Measurements from ENCODE around the gene MERTK.
"Not testable (repeated sequence)": the region's sequence is repeated elsewhere in the genome, so short reads cannot be mapped to it uniquely, and the experiment has no call there.

MERTK gene

DNA sequence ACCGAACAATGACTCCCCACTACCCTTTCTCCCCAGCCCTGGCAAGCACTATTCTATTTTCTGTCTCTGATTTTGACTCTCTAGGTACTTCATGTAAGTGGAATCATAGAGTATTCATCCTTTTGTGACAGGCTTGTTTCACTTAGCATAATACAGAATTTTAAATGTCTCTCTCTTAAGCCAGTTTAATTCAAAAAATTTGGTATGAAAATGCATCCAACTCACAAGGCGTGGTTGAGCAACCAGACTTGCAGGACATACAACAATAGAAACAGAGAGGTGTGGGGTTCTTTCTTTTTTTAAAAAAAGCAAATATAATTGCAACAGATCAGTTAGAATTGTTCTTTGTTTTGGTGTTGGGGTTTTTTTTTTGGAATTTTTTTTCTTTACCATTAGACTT lies 109.1 kb downstream of the MERTK start:
- no peak for DNase-seq (ENCODE audit: low read depth in 3 of 3, low spot score in 1 of 3)

DNA sequence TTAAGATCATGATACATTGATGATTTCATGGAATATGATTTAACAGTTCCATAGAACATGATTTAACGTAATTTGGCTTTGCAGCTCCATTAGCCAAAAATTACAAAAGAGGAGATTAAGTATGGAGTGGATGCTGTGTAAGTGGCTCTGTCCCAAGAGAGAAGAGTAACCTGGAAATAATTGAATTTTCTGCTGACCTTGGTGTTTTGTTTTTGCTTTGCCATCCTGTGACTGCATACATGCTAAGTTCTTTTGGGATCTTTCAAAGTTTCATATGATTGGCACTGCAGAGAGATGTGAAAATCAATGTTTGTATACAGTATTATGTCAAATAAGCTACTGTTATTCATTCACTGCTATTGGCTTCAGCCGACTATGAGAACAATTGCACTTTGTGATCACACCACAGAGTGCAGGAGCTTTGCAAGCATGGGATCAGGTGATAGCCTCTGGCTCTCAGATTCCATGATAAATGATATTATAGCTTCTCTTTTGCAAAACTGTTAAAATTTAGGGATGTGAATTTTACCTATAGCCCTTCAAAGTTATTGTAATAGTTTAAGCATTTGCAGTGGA lies 110.6 kb downstream of the MERTK start:
- DNase-seq (ENCODE audit: low read depth in 3 of 3, low spot score in 1 of 3) = no peak

DNA sequence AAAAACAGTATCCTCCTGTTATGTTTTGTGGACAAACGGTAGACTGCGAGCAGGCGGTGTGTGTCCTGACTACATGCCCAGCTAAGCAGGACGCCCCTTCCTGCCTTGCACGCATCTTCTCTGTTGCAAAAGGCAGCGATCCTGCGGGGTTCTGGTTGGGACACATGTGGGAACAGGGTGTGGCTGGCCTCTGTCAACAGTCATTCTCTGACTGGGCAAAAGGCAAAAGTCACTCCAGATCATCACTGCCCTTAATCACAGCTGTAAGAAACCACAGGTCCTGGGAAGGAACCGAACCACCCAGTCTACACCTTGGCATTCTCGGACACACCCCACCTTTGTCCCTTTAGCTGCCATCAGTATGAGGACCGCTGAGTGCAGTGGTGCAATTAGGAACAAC lies 112.3 kb downstream of the MERTK start:
- DNase-seq (ENCODE audit: low read depth in 3 of 3, low spot score in 1 of 3) = no peak

DNA sequence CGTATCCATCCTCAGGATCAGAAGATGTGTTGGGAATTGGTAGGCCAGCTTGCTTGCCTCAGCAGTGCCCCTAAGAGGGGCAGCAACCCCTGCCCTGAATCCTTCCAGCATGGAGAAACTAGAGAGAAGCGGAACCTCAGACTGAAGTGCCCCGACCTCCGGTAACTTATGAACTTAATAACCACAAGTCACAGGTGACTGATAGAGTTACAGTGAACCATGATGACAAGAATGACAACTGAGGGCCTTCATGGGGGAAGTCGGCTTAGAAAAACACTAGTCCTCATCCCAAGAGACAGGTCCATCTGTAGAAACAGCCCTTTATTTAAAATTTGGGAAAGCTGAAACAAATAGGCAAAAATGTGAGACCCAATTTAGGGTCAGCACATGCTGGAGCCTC lies 114.1 kb downstream of the MERTK start:
- DNase-seq (ENCODE audit: low read depth in 3 of 3, low spot score in 1 of 3) = no peak

DNA sequence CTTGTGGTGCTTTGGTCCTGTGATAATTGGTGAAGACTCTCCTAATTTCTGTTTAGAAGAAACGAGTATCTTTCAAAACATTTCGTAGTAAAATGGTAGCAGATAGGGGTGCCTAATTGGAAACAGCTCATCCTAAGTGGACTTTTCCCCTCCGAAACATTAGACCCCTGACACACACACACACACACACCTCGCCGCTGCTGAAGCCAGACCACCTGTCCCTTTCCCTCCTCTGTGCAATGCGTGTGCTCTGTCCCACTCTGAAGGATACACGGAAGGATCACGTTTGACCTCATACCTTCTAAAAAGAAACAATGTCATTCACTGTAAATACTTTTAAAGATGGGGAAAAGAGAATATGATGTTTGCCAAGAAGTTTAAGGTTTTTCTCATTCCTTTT lies 120.4 kb downstream of the MERTK start:
- no peak for DNase-seq (ENCODE audit: low read depth in 3 of 3, low spot score in 1 of 3)

DNA sequence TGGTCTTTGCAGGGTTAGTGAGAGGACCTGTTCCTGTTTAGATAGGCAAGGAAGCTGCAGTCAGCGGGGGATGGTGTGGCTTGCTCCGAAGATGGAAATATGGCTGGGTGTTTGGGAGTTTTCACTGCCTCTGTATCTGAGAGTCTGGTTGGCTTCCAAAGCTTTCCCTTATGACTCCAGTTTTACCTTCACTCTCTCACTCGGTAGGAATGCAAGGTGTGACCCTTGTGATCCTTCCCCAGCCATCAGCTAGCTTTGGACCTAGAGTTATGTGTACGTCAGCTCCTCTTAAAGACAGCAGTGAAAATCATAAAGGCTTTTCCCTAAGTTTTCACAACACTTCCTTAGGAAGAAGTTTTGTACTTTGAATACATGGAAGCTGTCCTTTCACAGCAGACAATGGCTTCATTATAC lies 121.2 kb downstream of the MERTK start:
- DNase-seq (ENCODE audit: low read depth in 3 of 3, low spot score in 1 of 3) = no peak

DNA sequence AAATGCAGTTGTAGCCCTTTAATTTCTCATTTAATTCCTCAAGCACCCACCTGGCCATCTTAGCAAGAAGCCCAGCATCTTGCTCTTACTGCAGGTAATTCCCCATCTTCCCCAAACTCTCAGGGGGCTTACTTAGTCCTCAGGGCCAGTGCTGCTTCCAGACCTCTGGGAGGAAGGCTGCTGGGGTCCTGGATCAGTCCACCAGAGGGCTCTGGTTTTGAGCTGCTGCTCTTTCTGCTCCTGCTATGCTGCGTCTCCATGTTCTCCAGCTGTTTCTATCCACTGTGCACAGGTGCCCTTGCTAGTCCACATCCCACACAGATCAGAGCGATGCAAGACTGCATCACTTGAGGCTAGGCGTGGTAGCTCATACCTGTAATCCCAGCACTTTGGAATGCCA lies 122.2 kb downstream of the MERTK start:
- no peak for DNase-seq (ENCODE audit: low read depth in 3 of 3, low spot score in 1 of 3)

DNA sequence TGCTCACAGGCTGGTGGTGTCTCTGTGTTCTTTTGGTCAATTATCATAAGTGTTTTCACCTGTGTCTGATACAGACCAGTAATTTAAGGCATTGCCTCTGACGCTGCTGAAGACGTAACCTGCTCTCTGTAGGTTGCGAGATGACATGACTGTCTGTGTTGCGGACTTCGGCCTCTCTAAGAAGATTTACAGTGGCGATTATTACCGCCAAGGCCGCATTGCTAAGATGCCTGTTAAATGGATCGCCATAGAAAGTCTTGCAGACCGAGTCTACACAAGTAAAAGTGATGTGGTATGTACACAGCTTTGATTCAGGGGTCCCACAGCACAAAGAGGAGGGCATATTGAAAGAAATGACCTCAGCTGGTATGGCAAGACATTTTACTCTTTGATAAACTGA lies 122.9 kb downstream of the MERTK start:
- DNase-seq (ENCODE audit: low read depth in 3 of 3, low spot score in 1 of 3) = no peak

DNA sequence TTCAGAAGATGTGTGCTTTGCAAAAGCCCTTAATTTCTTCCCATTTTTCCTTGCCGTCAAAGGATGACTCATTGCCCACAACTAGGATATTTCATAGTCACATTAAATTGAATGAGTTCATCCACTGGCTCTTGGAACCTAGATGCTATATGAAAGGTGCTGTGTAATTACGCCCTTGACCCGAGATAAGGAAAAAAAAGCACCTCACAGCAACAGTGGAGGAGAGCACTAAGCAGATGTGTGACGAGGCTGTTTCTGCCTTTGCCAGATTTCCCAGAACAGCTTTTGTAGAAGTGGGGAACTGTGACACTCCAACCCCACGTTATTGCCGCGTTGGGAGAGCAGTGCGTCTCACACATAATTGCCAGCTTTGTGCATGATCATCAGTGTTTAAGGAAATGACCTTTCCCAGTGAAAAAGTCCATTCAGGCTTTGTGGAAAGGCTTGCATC lies 123.4 kb downstream of the MERTK start:
- no peak for DNase-seq (ENCODE audit: low read depth in 3 of 3, low spot score in 1 of 3)

DNA sequence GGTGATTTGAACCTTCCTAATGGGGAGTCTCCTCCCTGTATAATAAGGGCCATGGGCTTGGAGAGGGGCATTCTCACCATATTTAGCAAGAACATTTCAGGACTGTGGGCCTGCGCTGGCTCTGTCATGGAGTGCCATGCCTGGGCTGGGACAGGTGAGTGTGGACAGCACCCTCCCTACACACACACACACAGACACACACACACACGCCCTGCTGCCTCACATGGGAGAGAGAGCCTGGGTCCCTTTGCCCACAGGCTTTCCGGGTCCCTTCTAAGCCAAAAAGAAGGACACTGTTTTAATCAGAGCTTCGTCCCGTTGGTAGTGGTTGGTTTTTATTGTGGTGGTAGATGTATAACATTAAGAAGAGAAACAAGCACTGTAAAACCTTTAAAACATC lies 125.3 kb downstream of the MERTK start:
- no peak for DNase-seq (ENCODE audit: low read depth in 3 of 3, low spot score in 1 of 3)

DNA sequence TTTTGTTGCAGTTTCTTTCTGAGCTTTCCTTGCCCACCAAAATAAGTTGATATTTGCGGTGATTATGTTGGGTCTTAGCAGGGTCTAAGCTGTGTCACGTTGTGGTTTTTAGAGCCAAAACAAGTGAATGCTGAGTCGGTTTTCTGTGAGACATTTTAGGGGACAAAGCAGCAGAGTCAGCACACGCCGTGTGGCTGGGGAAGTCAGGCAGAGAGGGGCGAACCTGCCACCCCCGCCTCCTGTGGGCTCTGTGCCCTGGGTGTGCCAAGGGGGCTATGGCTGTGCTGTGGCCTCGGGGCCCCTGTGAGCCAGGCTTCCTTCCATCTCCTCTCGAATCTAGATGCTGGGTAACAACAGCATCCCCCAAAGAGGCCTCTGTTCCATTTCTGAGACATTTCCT lies 125.8 kb downstream of the MERTK start:
- no peak for DNase-seq (ENCODE audit: low read depth in 3 of 3, low spot score in 1 of 3)

DNA sequence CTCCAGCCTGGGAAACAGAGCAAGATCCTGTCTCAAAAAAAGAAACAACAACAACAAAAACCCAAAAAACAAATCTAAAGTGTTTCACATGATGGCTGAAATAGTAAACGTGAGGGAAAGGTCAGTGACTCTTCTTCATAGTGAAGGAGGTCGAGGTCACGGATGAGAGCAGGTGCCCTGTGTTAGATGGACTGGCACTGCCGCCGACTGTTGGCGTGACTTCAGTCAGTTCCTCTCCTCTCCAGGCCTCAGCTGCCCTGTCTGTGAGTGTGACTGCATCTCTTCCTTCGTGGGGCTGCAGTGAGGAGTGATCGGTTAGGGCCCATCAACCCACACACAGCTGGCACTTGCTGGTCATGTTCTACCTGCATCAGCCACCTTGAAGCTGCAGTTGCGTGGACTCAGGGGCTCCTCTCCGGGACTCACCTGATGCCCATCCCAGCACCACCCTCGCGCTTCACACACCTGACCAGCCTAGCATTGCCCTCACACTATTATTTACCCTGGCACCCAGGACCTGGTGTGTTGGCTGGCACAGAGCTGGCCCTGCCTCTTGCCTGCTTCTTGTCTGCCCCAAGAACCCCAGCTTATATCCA lies 126.6 kb downstream of the MERTK start:
- DNase-seq (ENCODE audit: low read depth in 3 of 3, low spot score in 1 of 3) = no peak

DNA sequence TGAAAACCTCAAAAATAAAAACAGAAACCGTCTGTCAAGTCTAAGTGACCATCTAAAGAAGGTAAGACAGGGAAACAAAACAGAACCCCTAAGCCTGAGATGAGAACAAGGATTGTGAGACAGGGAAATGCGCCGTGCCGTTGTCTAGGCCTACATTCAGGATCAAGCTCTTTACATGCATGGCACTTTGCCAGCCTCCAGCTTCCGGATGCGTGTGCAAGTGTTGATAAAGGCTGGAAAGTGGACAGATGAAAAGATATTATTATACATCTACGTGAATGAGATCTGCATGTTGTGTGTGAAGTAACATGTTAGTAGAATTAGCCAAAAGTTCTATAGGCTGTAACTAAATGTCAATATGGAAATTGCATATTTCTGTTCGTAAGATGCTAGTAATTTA lies 128.1 kb downstream of the MERTK start:
- DNase-seq (ENCODE audit: low read depth in 3 of 3, low spot score in 1 of 3) = no peak

DNA sequence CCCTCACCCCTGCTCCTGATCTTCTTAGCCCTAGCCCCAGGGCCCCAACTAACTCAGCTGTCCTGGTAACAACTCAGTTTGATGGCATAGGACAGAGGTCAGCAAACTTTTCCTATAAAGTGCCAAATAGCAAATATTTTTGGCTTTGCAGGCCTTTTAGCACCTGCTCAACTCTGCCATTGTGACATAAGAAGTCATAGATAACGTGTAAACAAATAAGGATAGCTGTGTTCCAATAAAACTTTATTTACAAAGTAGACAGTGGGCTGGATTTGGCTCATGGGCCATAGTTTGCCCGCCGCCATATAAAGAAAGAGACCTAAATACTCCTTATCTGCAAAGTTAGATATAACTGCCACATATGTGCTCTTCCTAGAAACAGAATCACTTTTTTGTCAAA lies 129.4 kb downstream of the MERTK start:
- DNase-seq (ENCODE audit: low read depth in 3 of 3, low spot score in 1 of 3) = no peak

DNA sequence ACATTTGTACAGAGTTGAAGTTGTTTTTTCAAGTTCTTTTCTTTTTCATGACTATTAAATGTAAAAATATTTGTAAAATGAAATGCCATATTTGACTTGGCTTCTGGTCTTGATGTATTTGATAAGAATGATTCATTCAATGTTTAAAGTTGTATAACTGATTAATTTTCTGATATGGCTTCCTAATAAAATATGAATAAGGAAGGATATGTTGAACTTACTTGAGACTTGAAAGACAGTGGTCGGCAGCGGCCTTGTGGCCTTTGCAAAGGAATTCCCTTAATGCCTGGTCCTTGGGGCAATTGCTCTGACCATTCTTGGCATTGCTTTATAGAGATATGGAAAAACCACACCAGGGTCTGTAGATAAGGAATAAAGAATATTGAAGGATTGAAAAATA lies 130.8 kb downstream of the MERTK start:
- DNase-seq (ENCODE audit: low read depth in 3 of 3, low spot score in 1 of 3) = no peak

DNA sequence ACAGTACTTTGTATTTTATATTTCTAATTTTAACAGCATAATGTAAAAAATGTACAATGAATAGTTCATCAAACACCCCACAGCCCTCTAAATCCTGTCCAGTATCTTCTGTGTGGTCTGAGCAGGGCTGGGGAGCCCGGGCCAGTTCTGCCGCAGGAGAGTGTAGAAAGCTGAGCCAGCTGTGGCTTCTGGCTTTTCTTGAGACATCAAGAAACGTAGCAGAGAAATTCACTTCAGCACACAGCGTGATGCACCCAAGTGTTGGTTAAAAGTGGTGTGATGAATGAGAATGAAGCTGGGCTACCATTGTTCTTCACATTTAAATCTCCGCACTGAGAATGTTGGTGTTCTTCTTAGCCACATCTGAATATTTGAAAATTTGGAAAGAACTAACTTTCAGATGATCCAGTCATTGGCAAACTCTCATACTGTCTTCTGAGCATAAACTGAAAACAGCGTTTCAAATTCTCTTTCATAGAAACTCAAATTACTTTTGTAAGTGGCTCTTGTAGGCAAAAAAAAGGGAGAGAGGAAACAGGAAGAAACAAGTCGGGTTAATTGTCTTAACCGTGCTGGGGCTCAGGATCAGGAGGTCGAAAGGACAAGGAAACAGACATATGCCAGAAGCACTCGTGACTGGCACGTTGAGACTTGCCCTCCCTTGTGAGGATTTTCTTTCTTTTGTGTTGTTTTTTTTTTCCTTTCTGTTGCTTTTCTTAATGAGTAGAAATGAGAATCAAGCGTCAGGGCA lies 133.2 kb downstream of the MERTK start:
- no peak for DNase-seq (ENCODE audit: low read depth in 3 of 3, low spot score in 1 of 3)

DNA sequence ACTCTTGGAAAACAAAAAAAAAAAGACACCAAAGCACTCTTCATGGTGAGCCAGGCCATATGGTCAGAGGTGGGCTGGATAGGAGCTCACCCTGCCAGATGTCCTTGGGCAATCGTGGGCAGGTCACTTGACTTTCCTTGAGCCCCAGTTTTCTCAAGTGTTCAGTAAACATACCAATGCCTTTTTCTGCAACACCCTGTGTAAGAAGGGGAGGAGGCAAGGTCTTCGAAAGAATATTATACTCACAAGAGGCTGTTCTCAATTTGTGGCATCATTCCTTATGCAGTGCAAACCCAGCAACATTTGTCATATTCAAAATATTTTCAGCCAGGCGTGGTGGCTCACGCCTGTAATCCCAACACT lies 133.8 kb downstream of the MERTK start:
- no peak for DNase-seq (ENCODE audit: low read depth in 3 of 3, low spot score in 1 of 3)

DNA sequence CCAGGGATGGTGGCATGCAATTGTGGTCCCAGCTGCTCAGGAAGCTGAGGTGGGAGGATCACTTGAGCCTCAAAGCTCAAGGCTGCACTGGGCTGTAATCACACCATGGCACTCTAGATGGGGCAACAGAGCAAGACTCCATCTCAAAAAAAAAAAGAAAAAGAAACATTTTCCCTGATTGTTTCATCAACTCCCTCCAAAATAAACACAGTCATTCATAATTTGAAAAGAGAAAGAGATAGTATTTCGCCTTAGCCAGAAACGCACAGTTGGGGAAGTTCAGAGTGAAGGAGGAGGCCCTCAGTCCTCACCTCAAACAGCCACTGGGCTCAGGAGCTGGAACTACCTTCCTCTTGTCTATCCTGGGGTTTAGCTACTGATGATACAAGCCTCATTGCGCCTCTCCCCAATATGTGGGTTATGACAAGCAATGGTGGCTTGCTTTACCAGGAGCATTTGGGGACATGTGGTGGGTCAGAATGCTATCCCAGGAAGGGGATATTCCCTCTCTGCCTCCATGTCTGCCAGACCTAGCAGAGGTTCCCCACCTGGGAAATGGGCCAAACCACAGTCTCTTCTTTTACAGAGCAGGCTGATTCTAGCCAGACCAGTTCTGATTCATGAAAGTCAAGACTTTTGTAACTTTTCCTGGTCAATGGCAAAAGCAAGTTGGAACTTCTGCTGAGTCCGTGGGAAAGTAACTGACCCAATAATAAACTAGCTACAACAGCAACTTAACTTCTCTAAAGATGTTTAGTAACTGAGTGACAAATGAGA lies 134.5 kb downstream of the MERTK start:
- DNase-seq (ENCODE audit: low read depth in 3 of 3, low spot score in 1 of 3) = no peak

DNA sequence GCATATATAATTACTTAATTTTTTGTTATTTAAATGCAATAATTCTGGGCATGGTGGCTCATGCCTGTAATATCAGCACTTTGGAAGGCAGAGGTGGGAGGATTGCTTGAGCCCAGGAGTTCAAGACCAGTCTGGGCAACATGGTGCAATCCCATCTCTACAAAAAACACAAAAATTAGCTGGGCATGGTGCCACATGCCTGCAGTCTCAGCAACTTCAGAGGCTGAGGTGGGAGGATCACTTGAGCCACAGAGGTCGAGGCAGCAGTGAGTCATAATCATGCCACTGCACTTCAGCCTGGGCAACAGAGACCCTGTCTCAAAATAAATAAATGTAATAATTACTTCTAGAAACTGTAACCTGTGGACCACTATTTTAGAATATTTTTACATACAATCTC lies 135.2 kb downstream of the MERTK start:
- no peak for DNase-seq (ENCODE audit: low read depth in 3 of 3, low spot score in 1 of 3)

DNA sequence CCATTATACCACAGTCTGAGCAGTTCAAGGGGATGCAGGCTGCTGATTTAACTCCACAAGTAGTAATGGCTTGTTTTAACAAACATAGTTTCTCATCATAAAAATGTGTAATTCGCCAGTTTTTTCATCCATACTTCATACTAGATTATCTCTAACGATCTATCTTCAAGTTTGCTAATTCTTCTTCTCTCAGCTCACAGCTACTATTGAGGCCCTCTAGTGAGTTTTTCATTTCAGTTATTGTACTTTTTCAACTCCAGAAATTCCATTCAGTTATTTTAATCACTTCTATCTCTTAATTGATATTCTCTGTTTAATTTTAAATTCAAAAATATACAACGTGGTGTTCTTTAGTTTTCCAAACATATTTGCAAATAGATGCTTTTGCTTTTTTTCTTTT lies 136.5 kb downstream of the MERTK start:
- no peak for DNase-seq (ENCODE audit: low read depth in 3 of 3, low spot score in 1 of 3)

DNA sequence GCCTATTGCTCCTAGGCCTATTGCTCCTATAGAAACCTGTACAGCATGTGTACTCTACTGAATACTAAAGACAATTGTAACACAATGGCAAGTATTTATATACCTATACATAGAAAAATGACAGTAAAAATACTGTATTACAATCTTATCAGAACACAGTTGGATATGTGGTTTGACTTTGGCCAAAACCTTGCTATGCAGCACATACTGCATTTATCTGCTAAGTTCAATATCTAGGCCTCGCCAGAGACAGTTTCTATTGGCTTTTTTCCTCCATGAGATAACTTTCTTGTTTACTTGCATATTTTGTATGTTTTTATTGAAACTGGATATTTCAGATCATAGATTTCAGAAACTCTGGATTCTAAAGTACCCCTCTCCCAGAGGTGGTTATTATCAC lies 137.4 kb downstream of the MERTK start:
- DNase-seq (ENCODE audit: low read depth in 3 of 3, low spot score in 1 of 3) = no peak

DNA sequence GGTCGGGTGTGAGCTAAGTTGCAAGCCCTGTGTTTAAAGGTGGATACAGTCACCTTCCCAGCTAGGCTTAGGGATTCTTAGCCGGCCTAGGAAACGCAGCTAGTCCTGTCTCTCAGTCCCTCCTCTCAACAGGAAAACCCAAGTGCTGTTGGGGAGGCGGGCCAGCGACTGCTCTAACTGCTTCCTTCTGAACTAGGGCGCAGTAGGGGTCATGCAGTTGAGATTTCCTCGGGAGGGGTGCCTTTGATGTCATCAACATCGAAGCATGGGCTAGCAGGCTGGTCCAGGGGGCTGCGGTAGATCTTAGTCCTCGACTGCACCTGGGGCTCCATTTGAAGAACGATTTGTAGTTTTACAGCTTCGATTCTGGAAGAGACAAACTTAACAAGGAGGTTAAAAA lies 141.1 kb downstream of the MERTK start:
- not testable (repeated sequence) for DNase-seq (ENCODE audit: low read depth in 3 of 3, low spot score in 1 of 3)
